WI38 (cell line): Measurements from ENCODE around the gene CDC42EP5.
"Not testable (repeated sequence)": the region's sequence is repeated elsewhere in the genome, so short reads cannot be mapped to it uniquely, and the experiment has no call there.

Source experiments
- H3K4me3 ChIP-seq: 2 replicates; pipeline ENCODE4 v1.5.1; 2011; ENCODE audit warnings: low read depth, mild to moderate bottlenecking, control low read depth, low read length
- TF ChIP-seq, protein P1 (sequence below): IDR thresholded peaks from 2 replicates; pipeline ENCODE4 v1.5.1; 2012; ENCODE audit warnings: low read depth, mild to moderate bottlenecking, control low read depth, low read length

CDC42EP5 gene, protein sequence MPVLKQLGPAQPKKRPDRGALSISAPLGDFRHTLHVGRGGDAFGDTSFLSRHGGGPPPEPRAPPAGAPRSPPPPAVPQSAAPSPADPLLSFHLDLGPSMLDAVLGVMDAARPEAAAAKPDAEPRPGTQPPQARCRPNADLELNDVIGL

DNA sequence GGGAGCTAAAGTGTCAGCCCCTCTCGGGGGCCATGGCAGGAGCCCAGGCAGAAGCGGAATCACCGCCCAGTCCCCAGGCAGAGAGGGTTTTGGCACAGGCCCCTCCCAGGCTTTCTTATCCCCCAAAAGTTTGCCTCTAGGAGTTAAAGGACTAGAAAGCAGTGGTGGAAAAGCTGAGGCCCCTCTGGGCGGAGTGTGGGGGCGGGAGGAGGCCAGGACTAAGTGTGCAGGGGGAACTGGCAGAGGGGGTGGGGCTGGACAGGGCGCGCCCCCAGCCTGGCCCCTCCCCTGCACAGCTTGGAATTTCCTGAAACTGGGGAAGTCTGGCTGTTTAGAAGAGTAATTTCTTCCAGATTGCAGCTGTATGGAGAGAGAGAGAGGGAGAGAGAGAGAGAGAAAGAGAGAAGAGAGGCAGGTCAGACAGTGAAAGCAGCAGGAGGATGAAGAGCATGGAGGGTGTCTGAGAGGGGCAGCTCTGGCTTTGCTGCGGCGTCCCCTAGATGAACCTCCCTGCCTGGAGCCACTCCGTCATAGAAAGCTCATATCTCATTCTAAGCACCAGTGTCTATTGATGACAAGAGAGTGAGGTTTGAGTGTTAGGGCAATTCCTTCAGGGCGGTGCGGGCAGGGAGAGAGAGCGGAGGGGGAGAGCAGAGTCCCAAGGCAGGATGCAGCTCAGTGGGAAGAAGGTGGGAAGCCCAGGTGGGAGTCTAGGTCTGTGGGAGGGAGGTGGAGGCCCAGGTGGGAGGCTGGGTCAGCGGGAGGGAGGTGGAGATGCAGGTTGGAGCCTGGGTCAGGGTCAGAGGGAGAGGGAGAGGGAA lies at the start of gene CDC42EP5:
CDC42EP5 (minus strand) TSS at position 226 of the 821 bp plus-strand sequence. CDS start 7,749 bp downstream, outside the sequence.
- TF ChIP-seq, protein P1, sequence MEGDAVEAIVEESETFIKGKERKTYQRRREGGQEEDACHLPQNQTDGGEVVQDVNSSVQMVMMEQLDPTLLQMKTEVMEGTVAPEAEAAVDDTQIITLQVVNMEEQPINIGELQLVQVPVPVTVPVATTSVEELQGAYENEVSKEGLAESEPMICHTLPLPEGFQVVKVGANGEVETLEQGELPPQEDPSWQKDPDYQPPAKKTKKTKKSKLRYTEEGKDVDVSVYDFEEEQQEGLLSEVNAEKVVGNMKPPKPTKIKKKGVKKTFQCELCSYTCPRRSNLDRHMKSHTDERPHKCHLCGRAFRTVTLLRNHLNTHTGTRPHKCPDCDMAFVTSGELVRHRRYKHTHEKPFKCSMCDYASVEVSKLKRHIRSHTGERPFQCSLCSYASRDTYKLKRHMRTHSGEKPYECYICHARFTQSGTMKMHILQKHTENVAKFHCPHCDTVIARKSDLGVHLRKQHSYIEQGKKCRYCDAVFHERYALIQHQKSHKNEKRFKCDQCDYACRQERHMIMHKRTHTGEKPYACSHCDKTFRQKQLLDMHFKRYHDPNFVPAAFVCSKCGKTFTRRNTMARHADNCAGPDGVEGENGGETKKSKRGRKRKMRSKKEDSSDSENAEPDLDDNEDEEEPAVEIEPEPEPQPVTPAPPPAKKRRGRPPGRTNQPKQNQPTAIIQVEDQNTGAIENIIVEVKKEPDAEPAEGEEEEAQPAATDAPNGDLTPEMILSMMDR: no peak

DNA sequence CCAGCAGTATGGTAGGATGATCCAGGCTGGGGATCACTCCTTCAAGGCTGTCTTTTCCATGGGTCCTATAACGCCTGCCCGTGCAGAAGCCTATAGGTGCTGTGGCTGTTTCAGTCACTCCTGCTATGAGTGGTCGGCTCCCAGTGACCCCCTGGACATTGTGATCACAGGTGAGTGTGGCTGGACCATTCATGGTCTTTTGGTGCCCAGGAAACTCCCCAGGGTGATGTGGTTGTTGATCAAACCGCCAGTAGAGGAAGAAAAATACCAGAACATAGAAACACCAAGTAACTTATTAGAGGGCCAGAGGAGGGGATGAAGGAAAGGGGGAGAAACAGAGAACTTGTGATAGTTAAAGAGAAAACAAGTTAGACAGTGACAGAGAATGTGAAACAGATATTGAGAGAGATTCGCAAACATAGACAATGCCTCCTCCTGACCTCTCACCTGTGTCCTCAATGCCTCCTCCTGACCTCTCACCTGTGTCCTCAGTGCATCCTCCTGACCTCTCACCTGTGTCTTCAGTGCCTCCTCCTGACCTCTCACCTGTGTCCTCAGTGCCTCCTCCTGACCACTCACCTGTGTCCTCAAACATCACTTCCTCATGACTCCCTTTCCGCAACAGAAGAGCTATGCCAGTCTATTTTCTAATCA lies 48.9 kb upstream of the CDC42EP5 start:
- TF ChIP-seq, protein P1: no peak
- H3K4me3 ChIP-seq: no peak overlapping the region

More for the DNA sequence above, at the start of gene CDC42EP5:
- H3K4me3 ChIP-seq: peak within 1 kb of the TSS; percentile 58

DNA sequence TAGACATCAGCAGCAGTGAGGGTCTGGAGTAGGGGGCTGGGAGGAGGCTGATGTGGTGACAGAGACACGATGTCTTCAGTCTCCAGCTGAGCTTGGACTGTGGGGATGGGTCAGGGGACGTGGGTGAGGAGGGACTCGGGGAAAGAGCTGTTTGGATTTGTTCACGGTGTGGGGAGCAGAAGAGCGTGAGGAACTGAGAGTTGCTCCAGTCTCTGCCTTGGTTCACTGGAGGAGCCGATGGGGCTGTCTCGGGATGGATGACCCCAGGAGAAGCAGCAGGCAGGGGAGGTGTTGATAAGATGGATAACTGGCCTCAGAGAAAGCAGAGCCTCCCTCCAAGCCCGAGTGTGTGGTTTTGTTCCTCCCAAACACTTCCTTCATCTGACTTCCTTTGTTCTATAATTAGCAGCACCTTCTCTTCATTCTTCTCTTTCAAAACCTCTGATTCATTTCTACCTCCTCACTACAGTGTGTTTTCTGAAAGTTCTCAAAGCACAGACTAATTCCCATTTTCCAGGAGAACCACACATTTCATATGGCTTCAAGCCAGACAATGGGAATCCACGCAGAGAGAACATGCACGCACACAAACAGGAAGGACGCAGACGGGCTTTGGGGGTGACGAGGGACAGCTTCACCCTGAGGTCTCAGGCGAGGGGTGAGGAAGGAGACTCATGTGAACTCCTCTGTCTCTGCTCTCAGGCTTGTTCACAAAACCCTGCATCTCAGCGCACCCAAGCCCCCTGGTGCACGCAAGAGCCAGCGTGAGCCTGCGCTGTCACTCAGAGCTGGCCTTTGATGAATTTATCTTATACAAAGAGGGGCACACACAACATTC lies 48.1 kb upstream of the CDC42EP5 start:
- no peak overlapping the region for H3K4me3 ChIP-seq

DNA sequence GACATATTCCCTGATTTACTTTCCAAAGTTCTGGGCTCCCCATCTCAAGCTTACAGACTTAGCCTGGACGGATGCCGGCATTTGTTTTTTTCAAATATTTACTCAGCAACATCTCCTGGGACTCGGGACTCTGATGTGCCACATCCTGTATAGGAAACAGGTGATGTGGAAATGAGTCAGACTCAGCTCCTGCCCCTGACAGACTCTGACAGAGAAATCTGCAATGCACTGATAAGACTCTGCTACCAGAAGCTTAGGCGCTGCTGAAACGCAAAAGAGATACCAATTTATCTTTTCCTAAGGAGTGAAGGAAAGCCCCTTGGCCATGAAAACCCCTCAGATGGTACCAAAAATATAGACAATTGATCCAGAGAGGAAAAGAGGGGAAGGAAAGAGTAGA lies 45.7 kb upstream of the CDC42EP5 start:
- no peak overlapping the region for H3K4me3 ChIP-seq

More for the DNA sequence above, 48.1 kb upstream of the CDC42EP5 start:
- TF ChIP-seq, protein P1: no peak

DNA sequence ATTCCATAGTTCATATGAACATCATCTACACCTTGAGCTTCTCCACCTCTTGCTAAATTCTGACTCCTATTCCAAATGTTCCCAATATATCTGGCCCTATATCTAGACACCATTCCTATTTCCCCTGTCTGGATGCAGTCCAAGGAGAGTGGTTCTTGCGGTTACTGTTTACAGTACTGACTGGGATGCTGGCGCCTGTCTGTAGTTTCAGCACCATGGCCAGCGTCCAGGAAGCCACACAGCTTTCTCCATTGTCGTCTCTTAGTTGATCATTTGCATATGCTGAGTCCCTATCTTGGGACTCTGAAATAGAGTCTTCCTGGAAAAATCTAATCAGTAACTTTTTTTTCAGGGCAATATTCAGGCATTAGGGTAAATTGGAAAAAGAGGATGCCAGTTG lies 44.4 kb upstream of the CDC42EP5 start:
- H3K4me3 ChIP-seq: no peak overlapping the region
- TF ChIP-seq, protein P1: no peak

More for the DNA sequence above, 45.7 kb upstream of the CDC42EP5 start:
- TF ChIP-seq, protein P1: no peak

DNA sequence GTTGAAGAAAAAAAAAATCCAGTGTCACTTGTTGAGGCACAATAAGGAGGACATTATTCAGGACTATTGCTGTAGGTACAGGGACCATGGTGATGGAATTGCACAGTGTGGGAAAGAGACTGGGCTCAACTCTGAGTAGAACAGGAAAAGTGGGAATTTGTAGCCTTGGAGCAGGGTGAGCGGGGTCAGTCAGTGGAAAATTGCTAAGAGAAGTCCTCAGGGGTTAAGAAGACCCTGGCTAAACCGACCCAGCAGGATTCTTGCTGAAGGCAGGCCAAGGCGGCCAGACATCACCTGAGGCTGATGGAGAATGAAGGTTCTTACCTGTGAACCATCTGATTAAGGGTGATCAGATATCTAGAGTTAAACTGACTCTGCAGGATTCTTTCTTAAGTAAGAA lies 42.1 kb upstream of the CDC42EP5 start:
- H3K4me3 ChIP-seq: no peak overlapping the region
- TF ChIP-seq, protein P1: no peak

DNA sequence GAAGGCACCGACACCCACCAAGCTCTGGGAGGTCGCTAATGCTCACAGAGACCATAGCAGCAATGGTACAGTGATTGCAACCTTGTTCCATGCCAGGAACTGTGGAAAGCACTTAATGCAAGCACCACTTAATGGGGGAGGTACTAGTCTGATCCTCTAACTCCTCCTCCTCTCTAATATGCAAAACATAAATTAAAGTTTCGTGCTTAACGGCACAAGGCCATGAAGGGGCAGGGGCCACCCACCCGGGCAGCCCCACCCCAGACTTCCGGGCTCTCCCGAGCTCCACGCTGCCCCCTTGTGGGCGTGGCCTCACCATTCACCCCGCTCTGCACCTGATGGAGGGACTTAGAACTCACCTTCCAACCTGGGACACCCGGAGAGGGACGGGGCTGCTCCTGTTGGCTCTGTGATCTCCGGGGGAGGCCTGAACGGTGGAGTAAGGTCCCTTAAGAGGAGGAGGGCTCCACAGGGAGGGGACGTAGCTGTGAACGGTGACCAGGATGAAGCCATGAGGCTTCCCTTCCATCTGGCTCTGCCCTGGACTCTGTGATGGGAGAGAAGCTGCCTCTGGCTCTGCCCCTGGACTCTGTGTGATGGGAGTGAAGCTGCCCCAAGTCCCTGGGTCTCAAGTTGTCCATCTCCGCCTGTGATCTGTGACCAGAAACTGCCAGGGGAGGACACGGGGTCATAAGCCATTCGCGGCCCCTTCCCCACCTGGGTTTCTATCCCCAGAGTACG lies 36.3 kb upstream of the CDC42EP5 start:
- H3K4me3 ChIP-seq: not testable (repeated sequence)

DNA sequence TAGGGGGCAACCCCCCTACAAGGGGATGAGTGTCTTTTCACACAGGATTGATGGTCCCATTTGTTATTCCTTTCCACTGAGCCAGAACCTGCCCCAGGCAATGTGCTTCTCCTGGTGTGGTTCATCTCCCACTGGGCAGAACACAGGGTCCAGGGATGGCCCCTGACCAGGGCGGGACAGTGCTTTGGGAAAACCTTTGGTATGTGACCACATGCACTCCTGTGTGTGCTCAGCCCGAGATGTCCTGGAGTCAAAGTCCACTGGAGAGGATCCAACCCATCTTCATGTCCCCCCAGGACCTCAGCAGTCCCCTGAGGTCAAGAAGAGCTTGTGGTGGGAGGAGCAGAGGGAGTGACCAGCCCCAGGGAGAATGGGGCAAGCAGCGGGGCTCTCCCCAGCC lies 35.4 kb upstream of the CDC42EP5 start:
- H3K4me3 ChIP-seq: not testable (repeated sequence)
